Neural cell (in vitro differentiated cells): Measurements from ENCODE around the gene SOD3. TPM values are rescaled to one million over a fixed set of nuclear protein-coding genes. Genes with fewer than 3 reads are reported as not detected.

ENCODE experiments used
- H2AFZ ChIP-seq: fragments of 200-600, 300-800 bp; sonication (generic), shearing (Covaris generic); 2 replicates; pipeline ENCODE4 v1.6.0; 2014; ENCODE audit warnings: low read depth, mild to moderate bottlenecking, antibody characterized with exemption, low read length, moderate library complexity
- H3F3A ChIP-seq: fragments of 200-600 bp; shearing (Covaris generic); 2 replicates; pipeline ENCODE4 v1.6.1; 2016; ENCODE audit warnings: mild to moderate bottlenecking, moderate library complexity, mixed read lengths, antibody characterized with exemption, low read length; ENCODE audit not compliant: insufficient read depth, poor library complexity, severe bottlenecking
- H3K27ac ChIP-seq: fragments of 200-600, 300-800 bp; sonication (generic), shearing (Covaris generic); 2 replicates; pipeline ENCODE4 v1.5.1; 2014; ENCODE audit warnings: mild to moderate bottlenecking, low read length, moderate library complexity
- H3K27me3 ChIP-seq: fragments of 300-800, 200-600 bp; sonication (generic), shearing (Covaris generic); 2 replicates; pipeline ENCODE4 v1.6.0; 2014; ENCODE audit warnings: mild to moderate bottlenecking, low read depth, low read length, moderate library complexity; ENCODE audit not compliant: insufficient read depth
- H3K36me3 ChIP-seq: fragments of 300-800, 200-600 bp; sonication (generic), shearing (Covaris generic); 2 replicates; pipeline ENCODE4 v1.5.1; 2014; ENCODE audit warnings: mild to moderate bottlenecking, antibody characterized with exemption, low read length, moderate library complexity; ENCODE audit not compliant: insufficient read depth
- H3K4me2 ChIP-seq: fragments of 300-800, 200-600 bp; sonication (generic), shearing (Covaris generic); 2 replicates; pipeline ENCODE4 v1.6.0; 2014; ENCODE audit warnings: mild to moderate bottlenecking, low read length
- H3K4me3 ChIP-seq: fragments of 300-800, 200-600 bp; sonication (generic), shearing (Covaris generic); 2 replicates; pipeline ENCODE4 v1.5.1; 2014; ENCODE audit warnings: mild to moderate bottlenecking, low read length, moderate library complexity
- H3K79me2 ChIP-seq: fragments of 200-600 bp; shearing (Covaris generic); replicated peaks from 2 replicates; pipeline ENCODE4 v1.6.0; 2014; ENCODE audit warnings: mild to moderate bottlenecking, low read length, moderate library complexity; ENCODE audit not compliant: insufficient read depth
- H3K9ac ChIP-seq: fragments of 300-800, 200-600 bp; sonication (generic), shearing (Covaris generic); 2 replicates; pipeline ENCODE4 v1.6.1; 2016; ENCODE audit warnings: mild to moderate bottlenecking, low read length, mixed read lengths
- H3K9me2 ChIP-seq: fragments of 200-600 bp; shearing (Covaris generic); 2 replicates; pipeline ENCODE4 v1.6.1; 2016; ENCODE audit warnings: mild to moderate bottlenecking, low read length, mixed read lengths; ENCODE audit not compliant: insufficient read depth
- H3K9me3 ChIP-seq: fragments of 200-600, 300-800 bp; sonication (generic), shearing (Covaris generic); 2 replicates; pipeline ENCODE4 v1.6.1; 2016; ENCODE audit warnings: mild to moderate bottlenecking, mixed run types, low read length, moderate library complexity, mixed read lengths
- H4K20me1 ChIP-seq: fragments of 200-600 bp; shearing (Covaris generic); 2 replicates; pipeline ENCODE4 v1.6.1; 2016; ENCODE audit warnings: mild to moderate bottlenecking, mixed run types; ENCODE audit not compliant: insufficient read depth
- EZH2 ChIP-seq: fragments of 200-600, 300-800 bp; shearing (Covaris generic), sonication (generic); IDR thresholded peaks from 2 replicates; pipeline ENCODE4 v1.6.1; 2014; ENCODE audit warnings: antibody characterized with exemption, low read length, borderline replicate concordance, mild to moderate bottlenecking; ENCODE audit not compliant: insufficient read depth, poor library complexity, severe bottlenecking
- MXI1 ChIP-seq: fragments of 450-650 bp; conservative IDR thresholded peaks from 2 replicates; pipeline ENCODE4 v1.6.1; 2014; ENCODE audit warnings: antibody characterized with exemption, mild to moderate bottlenecking; ENCODE audit not compliant: poor library complexity, severe bottlenecking
- POLR2AphosphoS5 ChIP-seq: IDR thresholded peaks from 2 replicates; pipeline ENCODE4 v1.6.1; 2012
- RAD21 ChIP-seq: fragments of 450-650 bp; conservative IDR thresholded peaks from 2 replicates; pipeline ENCODE4 v1.6.1; 2014; ENCODE audit warnings: antibody characterized with exemption, mild to moderate bottlenecking, moderate library complexity
- REST ChIP-seq: IDR thresholded peaks from 2 replicates; pipeline ENCODE4 v1.6.1; 2012; ENCODE audit warnings: borderline replicate concordance
- SMC3 ChIP-seq: fragments of 450-650 bp; conservative IDR thresholded peaks from 2 replicates; pipeline ENCODE4 v1.6.1; 2014; ENCODE audit warnings: antibody characterized with exemption, mild to moderate bottlenecking, moderate library complexity; ENCODE audit not compliant: poor library complexity
- polyA plus RNA-seq: library from polyadenylated mRNA; depleted of rRNA; stranded (reverse); fragments of >200 nt; gene quantifications from 2 replicates; pipeline ENCODE4 v1.2.3, GENCODE V29; 2014
- small RNA-seq, 3 experiments: library from RNA; depleted of rRNA; stranded (forward); fragments of <200 nt; gene quantifications; one replicate each; pipeline ENCODE3, GENCODE V24; 2012
- TF ChIP-seq, protein P1 (sequence below): fragments of 450-650 bp; IDR thresholded peaks from 2 replicates; pipeline ENCODE4 v1.5.1; 2014; ENCODE audit warnings: antibody characterized with exemption, mild to moderate bottlenecking, moderate library complexity; ENCODE audit not compliant: poor library complexity, severe bottlenecking

The SOD3 gene
- polyA plus RNA-seq, 1 donor from 2014 or later, result not detected

- Histone ChIP-seq H3F3A (no peaks in the 10 kb centered on the region), H3K27ac (no peak overlapping the region), H2AFZ (no peak overlapping the region), H4K20me1 (no peaks in the 10 kb centered on the region), H3K9ac (no peak overlapping the region), H3K9me3 (no peaks in the 10 kb centered on the region), H3K27me3 (no peaks in the 10 kb centered on the region), H3K4me2 (no peak overlapping the region), H3K4me3 (no peak overlapping the region), H3K9me2 (no peaks in the 10 kb centered on the region), H3K79me2 (no peaks in the 10 kb centered on the region), H3K36me3 (no peaks in the 10 kb centered on the region)
- TF ChIP-seq REST (no peak), RAD21 (no peak), SMC3 (no peak), POLR2AphosphoS5 (no peak), MXI1 (no peak), EZH2 (no peak)
- TF ChIP-seq, protein P1, sequence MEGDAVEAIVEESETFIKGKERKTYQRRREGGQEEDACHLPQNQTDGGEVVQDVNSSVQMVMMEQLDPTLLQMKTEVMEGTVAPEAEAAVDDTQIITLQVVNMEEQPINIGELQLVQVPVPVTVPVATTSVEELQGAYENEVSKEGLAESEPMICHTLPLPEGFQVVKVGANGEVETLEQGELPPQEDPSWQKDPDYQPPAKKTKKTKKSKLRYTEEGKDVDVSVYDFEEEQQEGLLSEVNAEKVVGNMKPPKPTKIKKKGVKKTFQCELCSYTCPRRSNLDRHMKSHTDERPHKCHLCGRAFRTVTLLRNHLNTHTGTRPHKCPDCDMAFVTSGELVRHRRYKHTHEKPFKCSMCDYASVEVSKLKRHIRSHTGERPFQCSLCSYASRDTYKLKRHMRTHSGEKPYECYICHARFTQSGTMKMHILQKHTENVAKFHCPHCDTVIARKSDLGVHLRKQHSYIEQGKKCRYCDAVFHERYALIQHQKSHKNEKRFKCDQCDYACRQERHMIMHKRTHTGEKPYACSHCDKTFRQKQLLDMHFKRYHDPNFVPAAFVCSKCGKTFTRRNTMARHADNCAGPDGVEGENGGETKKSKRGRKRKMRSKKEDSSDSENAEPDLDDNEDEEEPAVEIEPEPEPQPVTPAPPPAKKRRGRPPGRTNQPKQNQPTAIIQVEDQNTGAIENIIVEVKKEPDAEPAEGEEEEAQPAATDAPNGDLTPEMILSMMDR, result no peak
These were observed 54.4 kb downstream of the SOD3 start for GRCh38 chr4:24849756-24850155.

Small RNAs within 50 kb of the gene (small RNA-seq; reads per million reads assigned to genes)
- gene AC006390.1, result 0 reads per million in 3 experiments

Other genes with a start within 250 kb of the SOD3 start
- gene DHX15, start 211.0 kb upstream of the SOD3 start, polyA plus RNA-seq, result 343 and 368 TPM in 2 replicates
- gene CCDC149, start 117.5 kb downstream of the SOD3 start, polyA plus RNA-seq, result 6.6 and 9.8 TPM in 2 replicates
- gene LGI2, start 235.4 kb downstream of the SOD3 start, polyA plus RNA-seq, result 9.9 and 10.3 TPM in 2 replicates